GM12878 (cell line): ENCODE results near the gene EEPD1. TPM values are rescaled to one million over a fixed set of nuclear protein-coding genes. Genes with fewer than 3 reads are reported as not detected.

Source experiments
- ATAC-seq: fragments of 200-7000 bp; cut with Tn5 transposase; 3 replicates; pipeline ENCODE4 v1.9.1; 2020; ENCODE audit warnings: mild to moderate bottlenecking, moderate library complexity
- BruUV-seq: library from RNA; stranded (reverse); fragments of 400-500 nt; replicated peaks from 2 replicates; lab custom pipeline; 2021; lab: Mats Ljungman, UMichigan
- CTCF ChIA-PET: fragments of 300-600 bp; sonication (Branson Sonifier 250); formaldehyde crosslinking; extraction: SDS; loops from one replicate; lab custom pipeline; 2021; ENCODE audit warnings: inconsistent platforms; lab: Yijun Ruan, JAX
- POLR2A ChIA-PET: fragments of 350-600 bp; formaldehyde crosslinking; extraction: SDS; loops from one replicate; lab custom pipeline; 2021; ENCODE audit warnings: inconsistent platforms; lab: Charles Lee
- RAD21 ChIA-PET: fragments of 300-600 bp; sonication (Branson Sonifier 250); formaldehyde crosslinking; loops from one replicate; lab custom pipeline; 2023; ENCODE audit warnings: antibody characterized with exemption; ENCODE audit not compliant: unreplicated experiment; lab: Charles Lee
- SMC1A ChIA-PET: fragments of 300-600 bp; sonication (Branson Sonifier 250); formaldehyde crosslinking; loops from one replicate; lab custom pipeline; 2023; ENCODE audit not compliant: unreplicated experiment, uncharacterized antibody; lab: Charles Lee
- DNase-seq: peaks from one replicate; pipeline ENCODE4 v3.0.0-alpha.2; 2011; ENCODE audit warnings: low read depth, low spot score
- FAIRE-seq: peaks from 3 replicates; lab custom pipeline; 2011; peaks lifted over from hg19 to GRCh38; lab: Jason Lieb, UNC
- H2AFZ ChIP-seq: 2 replicates; pipeline ENCODE4 v1.6.0; 2011; ENCODE audit warnings: low read depth, low read length, control low read depth; ENCODE audit not compliant: control insufficient read depth
- H3K27ac ChIP-seq: 2 replicates; pipeline ENCODE4 v1.5.1; 2011; ENCODE audit warnings: control low read depth; ENCODE audit not compliant: control insufficient read depth, insufficient read depth
- H3K27me3 ChIP-seq, 2 experiments: replicated peaks in 1 of 2; 2 replicates each; pipeline versions ENCODE4 v1.6.0 to v1.6.1; 2011; ENCODE audit warnings: low read length in 1 of 2; ENCODE audit not compliant: control insufficient read depth in 2 of 2, insufficient read depth in 2 of 2
- H3K36me3 ChIP-seq, 2 experiments: 2 replicates each; pipeline ENCODE4 v1.5.1; 2011; ENCODE audit warnings: low read length in 1 of 2; ENCODE audit not compliant: control insufficient read depth in 2 of 2, insufficient read depth in 2 of 2
- H3K4me1 ChIP-seq: 2 replicates; pipeline ENCODE4 v1.6.1; 2011; ENCODE audit warnings: mild to moderate bottlenecking, low read length, moderate library complexity, mixed read lengths; ENCODE audit not compliant: control insufficient read depth, insufficient read depth
- H3K4me2 ChIP-seq: 2 replicates; pipeline ENCODE4 v1.6.0; 2011; ENCODE audit warnings: control low read depth; ENCODE audit not compliant: control insufficient read depth, insufficient read depth
- H3K4me3 ChIP-seq: fragments of 200-600 bp; sonication (generic); 2 replicates; pipeline ENCODE4 v1.5.1; 2016
- H3K79me2 ChIP-seq: 2 replicates; pipeline ENCODE4 v1.6.0; 2011; ENCODE audit warnings: low read length; ENCODE audit not compliant: control insufficient read depth, insufficient read depth
- H3K9ac ChIP-seq: 2 replicates; pipeline ENCODE4 v1.8.0; 2011; ENCODE audit warnings: low read length, control low read depth, mixed read lengths; ENCODE audit not compliant: control insufficient read depth, insufficient read depth
- H3K9me3 ChIP-seq: replicated peaks from 3 replicates; pipeline ENCODE4 v1.5.1; 2011; ENCODE audit warnings: mild to moderate bottlenecking, low read length; ENCODE audit not compliant: control insufficient read depth, insufficient read depth
- H4K20me1 ChIP-seq: 2 replicates; pipeline ENCODE4 v1.6.0; 2011; ENCODE audit not compliant: control insufficient read depth, insufficient read depth
- ATF7 ChIP-seq: fragments of 450-650 bp; IDR thresholded peaks from 2 replicates; pipeline ENCODE4 v1.6.1; 2016; ENCODE audit warnings: low read depth, mild to moderate bottlenecking
- CBX5 ChIP-seq: sonication (generic); IDR thresholded peaks from 2 replicates; pipeline ENCODE4 v1.6.1; 2016; ENCODE audit warnings: low read depth, moderate library complexity, mild to moderate bottlenecking, inconsistent platforms
- ETV6 ChIP-seq, 2 experiments: fragments of 450-650 bp in 1 of 2; IDR thresholded peaks in 1 of 2; conservative IDR thresholded peaks in 1 of 2; 2 replicates each; pipeline ENCODE4 v1.6.1; 2014; ENCODE audit warnings: antibody characterized with exemption in 1 of 2, borderline replicate concordance in 1 of 2, low read depth in 1 of 2, mild to moderate bottlenecking in 1 of 2, moderate library complexity in 1 of 2
- HDAC6 ChIP-seq: fragments of 200-600 bp; sonication (generic); IDR thresholded peaks from one replicate; pipeline ENCODE4 v1.8.0; 2017; ENCODE audit warnings: antibody characterized with exemption; ENCODE audit not compliant: unreplicated experiment
- HSF1 ChIP-seq: fragments of 150-350 bp; IDR thresholded peaks from 2 replicates; pipeline ENCODE4 v1.6.1; 2014; ENCODE audit warnings: mild to moderate bottlenecking, low read depth, low read length
- NFIC ChIP-seq: IDR thresholded peaks from 2 replicates; pipeline ENCODE4 v1.6.1; 2012; ENCODE audit warnings: low read depth, mild to moderate bottlenecking, inconsistent platforms, low read length, moderate library complexity
- PBX3 ChIP-seq: IDR thresholded peaks from 2 replicates; pipeline ENCODE4 v1.6.1; 2011; ENCODE audit warnings: mild to moderate bottlenecking, low read depth, low read length, moderate library complexity; ENCODE audit not compliant: insufficient replicate concordance
- POLR2A ChIP-seq: IDR thresholded peaks from 2 replicates; pipeline ENCODE4 v1.6.1; 2011; ENCODE audit warnings: low read depth, mild to moderate bottlenecking, low read length
- SMC3 ChIP-seq: IDR thresholded peaks from 2 replicates; pipeline ENCODE4 v1.6.1; 2011; ENCODE audit warnings: low read length, improper control_type of control experiment, borderline replicate concordance
- TCF12 ChIP-seq: IDR thresholded peaks from 2 replicates; pipeline ENCODE4 v1.6.1; 2011; ENCODE audit warnings: low read depth, mild to moderate bottlenecking, low read length
- YY1 ChIP-seq: IDR thresholded peaks from 2 replicates; pipeline ENCODE4 v1.6.1; 2011; ENCODE audit warnings: low read depth, mild to moderate bottlenecking, low read length
- ZBTB4 ChIP-seq: fragments of 450-650 bp; formaldehyde crosslinking; IDR thresholded peaks from 2 replicates; pipeline ENCODE4 v1.4.0; 2022; ENCODE audit warnings: mild to moderate bottlenecking, moderate library complexity
- ZNF207 ChIP-seq: fragments of 450-650 bp; IDR thresholded peaks from 2 replicates; pipeline ENCODE4 v1.6.1; 2014; ENCODE audit warnings: antibody characterized with exemption, mild to moderate bottlenecking, borderline replicate concordance
- in situ Hi-C: fragments of 300-500 bp; cut with MboI; formaldehyde crosslinking; loops from 9 replicates; pipeline ENCODE4 v1.14.3; 2018; ENCODE audit warnings: mixed read lengths
- intact Hi-C: fragments of 100-400 bp; cut with micrococcal nuclease; formaldehyde crosslinking; loops from one replicate; pipeline ENCODE4 v1.14.2; 2022; ENCODE audit not compliant: unreplicated experiment
- polyA plus RNA-seq, 11 experiments: library from polyadenylated mRNA; depleted of rRNA in 4 of 11; unstranded in 6 of 11; stranded (reverse) in 5 of 11; fragments of >200 nt; fragmentation: Nextera tagmentation in 4 of 11; fragmentation: Illumina TruSeq in 1 of 11; extraction: Ambion mirVana in 4 of 11; extraction: Trizol in 1 of 11; gene quantifications; 1 replicate in 1 of 11; 2 replicates in 10 of 11; pipeline versions ENCODE4 v1.2.1 to v1.2.3, GENCODE V29; 2011 to 2016; ENCODE audit warnings: inconsistent platforms in 2 of 11, missing spikeins in 2 of 11, low read depth in 1 of 11
- total RNA-seq, 4 experiments: library from RNA; depleted of rRNA in 3 of 4; stranded (reverse); fragments of >200 nt in 3 of 4; fragmentation: Illumina TruSeq in 1 of 4; extraction: Trizol in 1 of 4; gene quantifications; 2 replicates each; pipeline versions ENCODE4 v1.2.1 to v1.2.3, GENCODE V29; 2013 to 2021

EEPD1 gene
- total and polyA plus RNA-seq, 10 of the 15 experiments (the other 5 are each of a cell fraction or from before 2014, with no cell fraction given), result 0.24 to 2.8 (median 0.86) TPM; not detected in 1

GRCh38 chr7:36137258-36137657 is 15.8 kb upstream of the EEPD1 start:
- no peak for DNase-seq
- ChIA-PET SMC1A (no interaction called here), POLR2A (no interaction called here), CTCF (no interaction called here), RAD21 (no interaction called here)
- Histone ChIP-seq H3K4me3 (no peak overlapping the region), H3K4me1 (no peaks in the 10 kb centered on the region), H3K27me3 (peaks cover 0 to 4% of the 10 kb centered on the region in 2 experiments; a peak in 1 of 4 replicates), H2AFZ (no peak overlapping the region), H4K20me1 (no peaks in the 10 kb centered on the region), H3K36me3 (no peaks in the 10 kb centered on the region), H3K9ac (no peak overlapping the region), H3K27ac (no peak overlapping the region), H3K4me2 (no peak overlapping the region), H3K9me3 (no peaks in the 10 kb centered on the region), H3K79me2 (no peaks in the 10 kb centered on the region)
- no peak for ATAC-seq
- no peak for TF ChIP-seq ZNF207
- TF ChIP-seq POLR2A, result no peak
- TF ChIP-seq YY1, result no peak
- TF ChIP-seq HDAC6, result no peak
- TF ChIP-seq ATF7, result no peak
- no peak for TF ChIP-seq TCF12
- TF ChIP-seq NFIC, result no peak
- TF ChIP-seq ZBTB4 (CRISPR knock-in tag), result no peak
- TF ChIP-seq CBX5, result no peak
- TF ChIP-seq HSF1, result no peak
- no peak for TF ChIP-seq ETV6 (conservative IDR thresholded peaks at IDR 0.05 in 1 of 2, IDR thresholded peaks at IDR 0.05 in 1 of 2; ENCODE audit: borderline replicate concordance in 1 of 2, low read depth in 1 of 2)
- TF ChIP-seq PBX3, result no peak
- TF ChIP-seq SMC3, result no peak
- BruUV-seq, result no TSS peak
- in situ Hi-C loops, result no loop called here
- intact Hi-C loops, result no loop called here
- FAIRE-seq, result no peak
